ENCODE measurements around the gene MCM9.

DNA sequence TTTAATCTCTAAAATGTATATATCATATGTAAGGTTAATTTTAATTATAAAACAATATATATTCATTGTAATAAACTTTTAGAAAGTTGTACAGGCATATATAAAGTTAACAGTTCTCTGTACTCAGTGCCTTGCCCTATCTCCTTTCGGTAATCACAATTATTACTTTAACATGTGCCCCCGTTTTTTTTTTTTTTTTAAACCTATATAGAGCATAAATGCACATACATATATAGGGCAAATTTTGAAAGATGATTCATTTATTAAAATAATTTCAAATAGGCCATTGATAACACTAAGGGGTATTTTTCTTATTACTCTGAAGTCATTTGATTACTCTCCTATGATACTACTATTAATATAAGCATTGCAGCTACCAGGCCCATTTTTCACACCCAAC is 39.1 kb downstream of the MCM9 start:
- TF ChIP-seq, protein P1, sequence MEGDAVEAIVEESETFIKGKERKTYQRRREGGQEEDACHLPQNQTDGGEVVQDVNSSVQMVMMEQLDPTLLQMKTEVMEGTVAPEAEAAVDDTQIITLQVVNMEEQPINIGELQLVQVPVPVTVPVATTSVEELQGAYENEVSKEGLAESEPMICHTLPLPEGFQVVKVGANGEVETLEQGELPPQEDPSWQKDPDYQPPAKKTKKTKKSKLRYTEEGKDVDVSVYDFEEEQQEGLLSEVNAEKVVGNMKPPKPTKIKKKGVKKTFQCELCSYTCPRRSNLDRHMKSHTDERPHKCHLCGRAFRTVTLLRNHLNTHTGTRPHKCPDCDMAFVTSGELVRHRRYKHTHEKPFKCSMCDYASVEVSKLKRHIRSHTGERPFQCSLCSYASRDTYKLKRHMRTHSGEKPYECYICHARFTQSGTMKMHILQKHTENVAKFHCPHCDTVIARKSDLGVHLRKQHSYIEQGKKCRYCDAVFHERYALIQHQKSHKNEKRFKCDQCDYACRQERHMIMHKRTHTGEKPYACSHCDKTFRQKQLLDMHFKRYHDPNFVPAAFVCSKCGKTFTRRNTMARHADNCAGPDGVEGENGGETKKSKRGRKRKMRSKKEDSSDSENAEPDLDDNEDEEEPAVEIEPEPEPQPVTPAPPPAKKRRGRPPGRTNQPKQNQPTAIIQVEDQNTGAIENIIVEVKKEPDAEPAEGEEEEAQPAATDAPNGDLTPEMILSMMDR (IDR thresholded peaks at IDR 0.05), result no peak
- no peak for TF ChIP-seq POLR2A (IDR thresholded peaks at IDR 0.05)

All from heart left ventricle (tissue), 13 donors.